HCT116 (cell line): ENCODE measurements around the gene SCGB3A1. TPM values are rescaled to one million over a fixed set of nuclear protein-coding genes. Genes with fewer than 3 reads are reported as not detected.

Experiments used
- ATAC-seq: fragments of 200-7000 bp; cut with Tn5 transposase; 2 replicates; pipeline ENCODE4 v1.9.1; 2020; ENCODE audit warnings: mild to moderate bottlenecking, moderate library complexity
- BruUV-seq: library from RNA; stranded (reverse); fragments of 400-500 nt; replicated peaks from 2 replicates; lab custom pipeline; 2021; lab: Mats Ljungman, UMichigan
- CTCF ChIA-PET: fragments of 300-600 bp; sonication (Branson Sonifier 250); formaldehyde crosslinking; loops from one replicate; lab custom pipeline; 2021; ENCODE audit warnings: antibody characterized with exemption; lab: Charles Lee
- POLR2A ChIA-PET: fragments of 300-600, 350-600 bp; sonication (Branson Sonifier 250); formaldehyde crosslinking; loops from one replicate; lab custom pipeline; 2021; ENCODE audit warnings: antibody characterized with exemption; lab: Charles Lee
- RAD21 ChIA-PET, 2 experiments: fragments of 300-600 bp; sonication (Branson Sonifier 250); formaldehyde crosslinking; loops; one replicate each; lab custom pipeline; 2023; ENCODE audit warnings: low total read pairs in 2 of 2; ENCODE audit not compliant: uncharacterized antibody in 2 of 2, unreplicated experiment in 2 of 2, low non-redundant PET in 1 of 2; lab: Charles Lee
- DNase-seq: peaks from one replicate; pipeline ENCODE4 v3.0.0-alpha.2; 2010; ENCODE audit warnings: low read depth, low spot score
- H2AFZ ChIP-seq: fragments of 200-600 bp; shearing (Covaris generic), sonication (generic); 2 replicates; pipeline ENCODE4 v1.6.1; 2017; ENCODE audit warnings: low read depth, mixed run types, mixed read lengths, antibody characterized with exemption, low read length; ENCODE audit not compliant: poor library complexity, severe bottlenecking
- H3K27ac ChIP-seq: 2 replicates; pipeline ENCODE4 v1.5.1; 2012; ENCODE audit warnings: low read depth, low read length
- H3K27me3 ChIP-seq: fragments of 200-600 bp; sonication (generic); 2 replicates; pipeline ENCODE4 v1.6.1; 2016; ENCODE audit warnings: mixed run types, low read length, mixed read lengths; ENCODE audit not compliant: insufficient read depth
- H3K36me3 ChIP-seq, 2 experiments: fragments of 200-500 bp in 1 of 2; fragments of 200-600 bp in 1 of 2; sonication (Bioruptor generic) in 1 of 2; sonication (generic) in 1 of 2; 2 replicates each; pipeline versions ENCODE4 v1.5.1 to v1.6.1; 2014 to 2016; ENCODE audit warnings: low read length in 2 of 2, inconsistent platforms in 1 of 2, mixed read lengths in 1 of 2, mixed run types in 1 of 2; ENCODE audit not compliant: insufficient read depth in 2 of 2, control insufficient read depth in 1 of 2
- H3K4me1 ChIP-seq, 2 experiments: fragments of 200-600 bp in 1 of 2; sonication (generic) in 1 of 2; 2 replicates each; pipeline versions ENCODE4 v1.5.1 to v1.6.1; 2012 to 2017; ENCODE audit warnings: low read length in 2 of 2, inconsistent platforms in 1 of 2, mild to moderate bottlenecking in 1 of 2, mixed read lengths in 1 of 2, mixed run types in 1 of 2, moderate library complexity in 1 of 2; ENCODE audit not compliant: insufficient read depth in 2 of 2, control insufficient read depth in 1 of 2
- H3K4me2 ChIP-seq: fragments of 200-600 bp; sonication (generic); 2 replicates; pipeline ENCODE4 v1.6.1; 2017; ENCODE audit warnings: mixed run types, low read length, mixed read lengths
- H3K4me3 ChIP-seq, 2 experiments: fragments of 200-600 bp in 1 of 2; sonication (generic) in 1 of 2; replicated peaks in 1 of 2; 2 replicates each; pipeline ENCODE4 v1.5.1; 2011 to 2016; ENCODE audit warnings: low read length in 2 of 2, control low read depth in 1 of 2, low read depth in 1 of 2, mild to moderate bottlenecking in 1 of 2, mixed read lengths in 1 of 2, mixed run types in 1 of 2
- H3K79me2 ChIP-seq: fragments of 200-600 bp; sonication (generic); 2 replicates; pipeline ENCODE4 v1.6.1; 2017; ENCODE audit warnings: mild to moderate bottlenecking, mixed run types, low read length, moderate library complexity, mixed read lengths; ENCODE audit not compliant: insufficient read depth
- H3K9ac ChIP-seq: fragments of 200-600 bp; sonication (generic); 2 replicates; pipeline ENCODE4 v1.6.1; 2016; ENCODE audit warnings: low read length, mixed read lengths
- H3K9me2 ChIP-seq: fragments of 200-600 bp; sonication (generic), shearing (Covaris generic); 2 replicates; pipeline ENCODE4 v1.6.1; 2017; ENCODE audit warnings: mixed run types, mild to moderate bottlenecking, moderate library complexity; ENCODE audit not compliant: insufficient read depth
- H3K9me3 ChIP-seq, 2 experiments: fragments of 200-500 bp in 1 of 2; fragments of 200-600 bp in 1 of 2; sonication (Bioruptor generic) in 1 of 2; sonication (generic) in 1 of 2; 2 replicates each; pipeline ENCODE4 v1.6.1; 2014 to 2017; ENCODE audit warnings: low read length in 2 of 2, mixed read lengths in 2 of 2, inconsistent platforms in 1 of 2, low read depth in 1 of 2, mild to moderate bottlenecking in 1 of 2, mixed run types in 1 of 2, moderate library complexity in 1 of 2; ENCODE audit not compliant: control insufficient read depth in 1 of 2, insufficient read depth in 1 of 2
- H4K20me1 ChIP-seq: fragments of 200-600 bp; sonication (generic), shearing (Covaris generic); 2 replicates; pipeline ENCODE4 v1.6.1; 2017; ENCODE audit warnings: mixed run types, mild to moderate bottlenecking, moderate library complexity; ENCODE audit not compliant: insufficient read depth
- ELF1 ChIP-seq: IDR thresholded peaks from 2 replicates; pipeline ENCODE4 v1.6.1; 2012; ENCODE audit warnings: low read depth, borderline replicate concordance
- EZH2phosphoT487 ChIP-seq: fragments of 200-600 bp; IDR thresholded peaks from 2 replicates; pipeline ENCODE4 v1.6.1; 2018; ENCODE audit warnings: antibody characterized with exemption, borderline replicate concordance
- JUND ChIP-seq: IDR thresholded peaks from 2 replicates; pipeline ENCODE4 v1.6.1; 2012
- POLR2A ChIP-seq: IDR thresholded peaks from 2 replicates; pipeline ENCODE4 v1.7.0; 2011; ENCODE audit warnings: borderline replicate concordance; ENCODE audit not compliant: insufficient read depth, insufficient read length; ENCODE audit errors: extremely low read depth
- POLR2AphosphoS5 ChIP-seq: IDR thresholded peaks from 2 replicates; pipeline ENCODE4 v1.6.1; 2011; ENCODE audit warnings: mild to moderate bottlenecking, low read depth, low read length, moderate library complexity
- RAD21 ChIP-seq: IDR thresholded peaks from 2 replicates; pipeline ENCODE4 v1.6.1; 2012; ENCODE audit warnings: low read depth, mild to moderate bottlenecking
- SP1 ChIP-seq: IDR thresholded peaks from 2 replicates; pipeline ENCODE4 v1.6.1; 2012; ENCODE audit warnings: low read depth
- SRF ChIP-seq: IDR thresholded peaks from 2 replicates; pipeline ENCODE4 v1.6.1; 2012; ENCODE audit warnings: low read depth
- TCF7L2 ChIP-seq: IDR thresholded peaks from 2 replicates; pipeline ENCODE4 v1.7.0; 2011; ENCODE audit warnings: borderline replicate concordance, inconsistent platforms; ENCODE audit not compliant: insufficient read depth, insufficient read length; ENCODE audit errors: extremely low read depth
- YY1 ChIP-seq: IDR thresholded peaks from 2 replicates; pipeline ENCODE4 v1.6.1; 2011; ENCODE audit warnings: low read length, low read depth, moderate library complexity, mild to moderate bottlenecking; ENCODE audit not compliant: insufficient replicate concordance; ENCODE audit errors: extremely low read depth
- ZNF274 ChIP-seq: fragments of 200-500 bp; sonication (Bioruptor generic); IDR thresholded peaks from 2 replicates; pipeline ENCODE4 v1.6.1; 2014; ENCODE audit warnings: mild to moderate bottlenecking, low read depth, low read length, inconsistent platforms
- intact Hi-C: fragments of 100-400 bp; cut with micrococcal nuclease; formaldehyde crosslinking; loops from 2 replicates; pipeline ENCODE4 v1.10.0; 2022
- total RNA-seq: library from RNA; stranded (reverse); gene quantifications from one replicate; pipeline ENCODE4 v1.2.1, GENCODE V29; 2021; ENCODE audit not compliant: unreplicated experiment
- TF ChIP-seq, protein P1 (sequence below): IDR thresholded peaks from 2 replicates; pipeline ENCODE4 v1.6.1; 2012
- TF ChIP-seq, protein P2 (sequence below), 3 experiments: fragments of 200-600 bp in 1 of 3; sonication (generic) in 1 of 3; IDR thresholded peaks in 2 of 3; conservative IDR thresholded peaks in 1 of 3; 2 replicates each; pipeline ENCODE4 v1.5.1; 2012 to 2017; ENCODE audit warnings: low read depth in 2 of 3, low read length in 2 of 3, antibody characterized with exemption in 1 of 3, borderline replicate concordance in 1 of 3, control low read depth in 1 of 3, mild to moderate bottlenecking in 1 of 3, mixed read lengths in 1 of 3, mixed run types in 1 of 3, moderate library complexity in 1 of 3; ENCODE audit not compliant: insufficient read depth in 1 of 3

Gene SCGB3A1
- total RNA-seq, 1 experiment from 2014 or later, result not detected

DNA sequence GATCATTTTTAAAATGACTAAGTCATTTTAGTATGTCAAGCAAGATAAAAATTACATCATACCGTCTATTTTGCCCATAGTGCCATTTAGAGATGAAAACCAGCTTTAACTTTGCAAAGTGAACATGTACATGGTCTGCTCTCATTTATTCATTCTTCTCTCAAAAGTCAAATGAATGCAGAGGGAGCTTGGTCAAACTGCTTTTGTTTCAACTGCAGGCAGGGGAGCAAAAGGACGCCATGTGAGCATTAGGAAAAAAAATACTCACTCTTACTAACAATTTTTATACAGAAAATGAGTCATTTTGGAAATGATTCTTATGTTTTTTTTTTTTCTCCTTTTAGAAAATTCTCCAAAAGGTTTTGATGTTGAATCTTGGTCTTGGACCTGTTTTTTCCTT lies 15.7 kb downstream of the SCGB3A1 start:
- ChIA-PET RAD21 (no interaction called here), POLR2A (no interaction called here), CTCF (no interaction called here)
- ATAC-seq, result no peak
- Histone ChIP-seq H3K4me2 (no peak overlapping the region), H3K36me3 (peaks cover 14% of the 10 kb centered on the region in 2 experiments; a peak in 3 of 4 replicates), H3K9me3 (no peaks in the 10 kb centered on the region), H3K79me2 (no peaks in the 10 kb centered on the region), H3K27ac (no peak overlapping the region), H3K27me3 (no peaks in the 10 kb centered on the region), H3K4me1 (no peaks in the 10 kb centered on the region), H2AFZ (no peak overlapping the region), H4K20me1 (0 out of 2 replicates have a peak, but pooled peaks cover 9% of the 10 kb centered on the region), H3K4me3 (no peak overlapping the region), H3K9me2 (no peaks in the 10 kb centered on the region), H3K9ac (no peak overlapping the region)
- no peak for DNase-seq
- TF ChIP-seq POLR2AphosphoS5 (no peak), EZH2phosphoT487 (no peak), TCF7L2 (no peak), ELF1 (no peak), YY1 (no peak), SP1 (no peak), SRF (no peak), ZNF274 (no peak), POLR2A (no peak), RAD21 (no peak), JUND (no peak)
- TF ChIP-seq, protein P1, sequence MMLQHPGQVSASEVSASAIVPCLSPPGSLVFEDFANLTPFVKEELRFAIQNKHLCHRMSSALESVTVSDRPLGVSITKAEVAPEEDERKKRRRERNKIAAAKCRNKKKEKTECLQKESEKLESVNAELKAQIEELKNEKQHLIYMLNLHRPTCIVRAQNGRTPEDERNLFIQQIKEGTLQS, result no peak
- TF ChIP-seq, protein P2, sequence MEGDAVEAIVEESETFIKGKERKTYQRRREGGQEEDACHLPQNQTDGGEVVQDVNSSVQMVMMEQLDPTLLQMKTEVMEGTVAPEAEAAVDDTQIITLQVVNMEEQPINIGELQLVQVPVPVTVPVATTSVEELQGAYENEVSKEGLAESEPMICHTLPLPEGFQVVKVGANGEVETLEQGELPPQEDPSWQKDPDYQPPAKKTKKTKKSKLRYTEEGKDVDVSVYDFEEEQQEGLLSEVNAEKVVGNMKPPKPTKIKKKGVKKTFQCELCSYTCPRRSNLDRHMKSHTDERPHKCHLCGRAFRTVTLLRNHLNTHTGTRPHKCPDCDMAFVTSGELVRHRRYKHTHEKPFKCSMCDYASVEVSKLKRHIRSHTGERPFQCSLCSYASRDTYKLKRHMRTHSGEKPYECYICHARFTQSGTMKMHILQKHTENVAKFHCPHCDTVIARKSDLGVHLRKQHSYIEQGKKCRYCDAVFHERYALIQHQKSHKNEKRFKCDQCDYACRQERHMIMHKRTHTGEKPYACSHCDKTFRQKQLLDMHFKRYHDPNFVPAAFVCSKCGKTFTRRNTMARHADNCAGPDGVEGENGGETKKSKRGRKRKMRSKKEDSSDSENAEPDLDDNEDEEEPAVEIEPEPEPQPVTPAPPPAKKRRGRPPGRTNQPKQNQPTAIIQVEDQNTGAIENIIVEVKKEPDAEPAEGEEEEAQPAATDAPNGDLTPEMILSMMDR (IDR thresholded peaks at IDR 0.05 in 2 of 3, conservative IDR thresholded peaks at IDR 0.05 in 1 of 3; ENCODE audit: borderline replicate concordance in 1 of 3, insufficient read depth in 1 of 3, low read depth in 2 of 3, low read length in 2 of 3), result no peak
- no TSS peak for BruUV-seq
- intact Hi-C loops, result no loop called here
